ENCODE results near the gene CREB3L4. TPM values are rescaled to one million over a fixed set of nuclear protein-coding genes. Genes with fewer than 3 reads are reported as not detected.
A peak's percentile ranks its signal among the peaks of the same experiment; 100 is the strongest.

The CREB3L4 gene
- total and polyA plus RNA-seq, 2 donors (not counting 3 experiments of a cell fraction or from before 2014, with no cell fraction given): 8.1 to 12.1 TPM

DNA sequence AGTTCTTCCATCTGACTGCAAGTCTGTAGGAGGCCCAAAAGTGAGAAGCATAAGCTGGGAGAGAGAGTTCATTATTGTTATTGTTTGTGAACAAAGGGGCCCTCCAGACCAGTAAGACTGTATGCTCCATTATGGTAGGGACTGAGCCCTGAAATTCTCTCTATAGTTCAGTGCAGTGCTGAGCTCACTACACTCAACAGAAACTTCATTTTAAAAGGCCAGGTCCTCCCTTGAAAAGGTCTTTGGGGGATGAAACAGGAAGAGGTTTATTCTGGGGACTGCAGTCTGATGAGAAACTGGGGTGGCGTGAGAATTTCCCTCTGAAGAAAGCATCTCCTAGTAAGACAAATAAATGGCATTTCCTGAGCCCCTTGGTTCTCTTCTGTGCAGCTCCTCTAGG lies 39.5 kb upstream of the CREB3L4 start:
- no peak for DNase-seq (ENCODE audit: low read depth, low spot score)
- intact Hi-C loops (cut with micrococcal nuclease): no loop called here
- H3K79me2 ChIP-seq (ENCODE audit: control insufficient read depth, insufficient read depth, low read length): no peaks in the 10 kb centered on the region
- H3K9me1 ChIP-seq (replicated peaks; ENCODE audit: control insufficient read depth, extremely low read depth, insufficient read depth, low read length): no peaks in the 10 kb centered on the region
- H3K27ac ChIP-seq (ENCODE audit: insufficient read depth, low read depth, low read length): peak overlapping the region; percentile 4
- POLR2A ChIA-PET: no interaction called here
- CTCF ChIA-PET: interaction anchor here (1.0 to 5.1 kb wide), 9 partner anchors 12 to 133 kb away, joined by 3 to 34 read pairs (median 5); partner anchors contain the start of genes CREB3L4, DENND4B, JTB and RAB13
- peak overlapping the region; percentile 7 for H3K4me2 ChIP-seq (ENCODE audit: insufficient read depth, low read length)
- no peaks in the 10 kb centered on the region for H3K27me3 ChIP-seq (ENCODE audit: control insufficient read depth in 2 of 2, insufficient read depth in 2 of 2, low read length in 2 of 2)
- TF ChIP-seq MYC (IDR thresholded peaks at IDR 0.05; ENCODE audit: low read depth, low read length): no peak
- no peak for TF ChIP-seq GATA2 (IDR thresholded peaks at IDR 0.05; ENCODE audit: insufficient read depth, insufficient read length, low read depth, low read length)
- TF ChIP-seq POLR2A (IDR thresholded peaks at IDR 0.05; ENCODE audit: low read depth, low read length): no peak
- TF ChIP-seq JUN (IDR thresholded peaks at IDR 0.05; ENCODE audit: borderline replicate concordance, insufficient read depth, insufficient read length, low read depth): no peak
- TF ChIP-seq, protein P1, sequence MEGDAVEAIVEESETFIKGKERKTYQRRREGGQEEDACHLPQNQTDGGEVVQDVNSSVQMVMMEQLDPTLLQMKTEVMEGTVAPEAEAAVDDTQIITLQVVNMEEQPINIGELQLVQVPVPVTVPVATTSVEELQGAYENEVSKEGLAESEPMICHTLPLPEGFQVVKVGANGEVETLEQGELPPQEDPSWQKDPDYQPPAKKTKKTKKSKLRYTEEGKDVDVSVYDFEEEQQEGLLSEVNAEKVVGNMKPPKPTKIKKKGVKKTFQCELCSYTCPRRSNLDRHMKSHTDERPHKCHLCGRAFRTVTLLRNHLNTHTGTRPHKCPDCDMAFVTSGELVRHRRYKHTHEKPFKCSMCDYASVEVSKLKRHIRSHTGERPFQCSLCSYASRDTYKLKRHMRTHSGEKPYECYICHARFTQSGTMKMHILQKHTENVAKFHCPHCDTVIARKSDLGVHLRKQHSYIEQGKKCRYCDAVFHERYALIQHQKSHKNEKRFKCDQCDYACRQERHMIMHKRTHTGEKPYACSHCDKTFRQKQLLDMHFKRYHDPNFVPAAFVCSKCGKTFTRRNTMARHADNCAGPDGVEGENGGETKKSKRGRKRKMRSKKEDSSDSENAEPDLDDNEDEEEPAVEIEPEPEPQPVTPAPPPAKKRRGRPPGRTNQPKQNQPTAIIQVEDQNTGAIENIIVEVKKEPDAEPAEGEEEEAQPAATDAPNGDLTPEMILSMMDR (IDR thresholded peaks at IDR 0.05; ENCODE audit: extremely low read depth in 1 of 2, insufficient read depth in 1 of 2, low read depth in 1 of 2, low read length in 2 of 2): no peak
- TF ChIP-seq FOS (IDR thresholded peaks at IDR 0.05; ENCODE audit: borderline replicate concordance, insufficient read depth, low read length): no peak
- TF ChIP-seq, protein P2, sequence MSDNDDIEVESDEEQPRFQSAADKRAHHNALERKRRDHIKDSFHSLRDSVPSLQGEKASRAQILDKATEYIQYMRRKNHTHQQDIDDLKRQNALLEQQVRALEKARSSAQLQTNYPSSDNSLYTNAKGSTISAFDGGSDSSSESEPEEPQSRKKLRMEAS (IDR thresholded peaks at IDR 0.05; ENCODE audit: insufficient read depth, insufficient read length): no peak
- no peak for TF ChIP-seq EZH2 (IDR thresholded peaks at IDR 0.05; ENCODE audit: borderline replicate concordance, low read depth, low read length, severe bottlenecking)
- TF ChIP-seq POLR2AphosphoS5 (IDR thresholded peaks at IDR 0.05; ENCODE audit: insufficient read depth, low read depth, low read length): no peak
- no peaks in the 10 kb centered on the region for H4K20me1 ChIP-seq (replicated peaks; ENCODE audit: control insufficient read depth, extremely low read depth, insufficient read depth, low read length)
- peaks cover 0 to 13% of the 10 kb centered on the region in 2 experiments for H3K36me3 ChIP-seq (ENCODE audit: control insufficient read depth in 2 of 2, extremely low read depth in 1 of 2, insufficient read depth in 2 of 2, low read length in 2 of 2)
- dilution Hi-C loops (cut with MboI; ENCODE audit: extremely low pct_ligation_motif_present, low sequenced_read_pairs): no loop called here
- H3K9me3 ChIP-seq (replicated peaks; ENCODE audit: control insufficient read depth, insufficient read depth, low read length): no peaks in the 10 kb centered on the region
- H3K9ac ChIP-seq (replicated peaks; ENCODE audit: extremely low read depth, insufficient read depth, low read length): no peak overlapping the region
- no TSS peak for BruUV-seq (replicated peaks)
- no peak for FAIRE-seq
- no peak overlapping the region for H2AFZ ChIP-seq (ENCODE audit: low read depth, low read length)
- peaks cover 22% of the 10 kb centered on the region for H3K4me1 ChIP-seq (ENCODE audit: control insufficient read depth, extremely low read depth, insufficient read depth, low read length)
- no peak overlapping the region for H3K4me3 ChIP-seq (replicated peaks in 1 of 3; ENCODE audit: insufficient read depth in 1 of 3, low read depth in 1 of 3, low read length in 3 of 3)

Measured in endothelial cell of umbilical vein (primary cell).